Measurements from ENCODE around the gene MTREX.

MTREX gene

GRCh38 chr5:55325621-55326020 is 17.8 kb downstream of the MTREX start:
- no peak for DNase-seq

- DNase-seq: no peak
Measured at GRCh38 chr5:55327281-55327680, 19.5 kb downstream of the MTREX start.

- no peak for DNase-seq
Measured at GRCh38 chr5:55331321-55331720, 23.5 kb downstream of the MTREX start.

GRCh38 chr5:55333017-55333416 is 25.2 kb downstream of the MTREX start:
- DNase-seq: no peak

GRCh38 chr5:55333811-55334210 is 26.0 kb downstream of the MTREX start:
- no peak for DNase-seq

GRCh38 chr5:55338092-55338613 is 30.4 kb downstream of the MTREX start:
- DNase-seq: no peak

- no peak for DNase-seq
Measured at GRCh38 chr5:55338810-55339243, 31.0 kb downstream of the MTREX start.

GRCh38 chr5:55343107-55343506 is 35.3 kb downstream of the MTREX start:
- DNase-seq: no peak

- no peak for DNase-seq
Measured at GRCh38 chr5:55343609-55344008, 35.8 kb downstream of the MTREX start.

GRCh38 chr5:55344392-55344992 is 36.7 kb downstream of the MTREX start:
- DNase-seq: no peak

GRCh38 chr5:55345327-55345726 is 37.5 kb downstream of the MTREX start:
- DNase-seq: no peak

GRCh38 chr5:55347786-55348185 is 40.0 kb downstream of the MTREX start:
- no peak for DNase-seq

- no peak for DNase-seq
Measured at GRCh38 chr5:55350754-55351153, 43.0 kb downstream of the MTREX start.

- DNase-seq: no peak
Measured at GRCh38 chr5:55356896-55357295, 49.1 kb downstream of the MTREX start.

GRCh38 chr5:55360190-55360589 is 52.4 kb downstream of the MTREX start:
- DNase-seq: no peak

GRCh38 chr5:55363856-55364255 is 56.1 kb downstream of the MTREX start:
- DNase-seq: no peak

GRCh38 chr5:55364537-55365055 is 56.8 kb downstream of the MTREX start:
- no peak for DNase-seq

- no peak for DNase-seq
Measured at GRCh38 chr5:55370291-55370925, 62.6 kb downstream of the MTREX start.

GRCh38 chr5:55371145-55371544 is 63.4 kb downstream of the MTREX start:
- no peak for DNase-seq

GRCh38 chr5:55372130-55372925 is 64.5 kb downstream of the MTREX start:
- DNase-seq: no peak

GRCh38 chr5:55377810-55378209 is 70.0 kb downstream of the MTREX start:
- DNase-seq: no peak

GRCh38 chr5:55383254-55383653 is 75.5 kb downstream of the MTREX start:
- no peak for DNase-seq

- no peak for DNase-seq
Measured at GRCh38 chr5:55384072-55384471, 76.3 kb downstream of the MTREX start.

GRCh38 chr5:55385227-55385626 is 77.4 kb downstream of the MTREX start:
- DNase-seq: no peak
